Activated T-helper 1 cell treated with Interleukin-2 at 50 U/mL for 16 hours (primary cell): ENCODE data around the gene PPIL6.

Experiments
- DNase-seq: peaks from one replicate; pipeline ENCODE4 v3.0.0-alpha.2; 2020; ENCODE audit warnings: low read depth

Gene PPIL6

DNA sequence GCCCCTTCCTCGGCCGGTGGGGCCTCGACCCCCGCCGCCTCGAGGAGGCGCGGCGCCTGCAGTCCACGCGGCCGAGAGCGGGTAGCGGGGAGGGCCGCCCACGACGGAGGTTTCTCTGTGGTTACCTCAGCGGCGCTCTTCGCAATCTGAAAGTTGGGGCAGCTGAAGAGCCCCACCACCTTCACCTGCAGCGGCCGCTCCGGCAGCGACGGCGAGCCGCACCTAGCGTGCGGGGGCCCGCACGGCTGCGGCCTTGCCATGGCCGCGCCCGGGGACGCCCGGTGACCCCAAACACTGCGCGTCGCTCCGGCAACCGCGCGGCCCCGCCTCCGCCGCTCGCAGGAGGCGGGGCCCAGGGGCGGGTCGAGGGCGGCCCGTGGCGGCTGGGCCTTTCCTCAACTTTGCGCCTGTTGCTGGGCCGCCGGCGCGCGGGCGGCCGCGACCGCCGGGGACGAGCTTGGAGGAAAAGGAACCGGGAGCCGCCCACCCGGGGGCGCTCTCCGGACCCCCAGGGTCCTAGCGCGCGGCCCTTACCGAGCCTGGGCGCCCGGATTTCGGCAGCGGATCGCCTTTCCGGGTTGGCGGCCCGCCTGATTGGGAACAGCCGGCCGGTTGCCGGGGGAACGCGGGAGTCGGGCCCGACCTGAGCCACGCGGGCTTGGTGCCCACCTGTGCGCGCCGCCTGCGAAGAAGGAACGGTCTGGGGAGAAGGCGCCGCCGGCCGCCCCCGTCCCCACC lies at the start of gene PPIL6, which contains the start of gene SMPD2:
PPIL6 (minus strand) TSS at position 298 of the 738 bp plus-strand sequence; CDS start at position 260, 38 bp downstream.
SMPD2 (plus strand) TSS at position 394 of the 738 bp plus-strand sequence. CDS start 398 bp downstream, outside the sequence.
- peak; percentile 70 for DNase-seq

DNA sequence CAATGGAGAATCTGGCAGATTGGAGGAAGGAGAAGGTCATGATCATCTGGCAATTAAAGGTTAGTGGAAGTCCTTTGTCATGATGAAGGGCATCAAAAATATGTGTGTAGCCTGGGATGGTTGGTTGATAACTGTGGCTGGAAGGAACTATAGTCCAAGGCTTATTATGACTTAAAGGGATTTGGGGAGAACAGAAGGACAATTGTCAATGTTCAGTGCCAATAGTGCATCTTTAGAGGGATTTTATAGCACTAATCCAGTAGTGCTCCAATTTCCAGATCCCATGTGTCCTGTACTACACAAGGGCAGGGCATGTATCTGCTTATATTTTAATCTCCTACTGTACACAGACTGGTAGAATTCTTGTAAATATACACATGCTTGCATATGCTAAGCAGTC lies 47.6 kb upstream of the PPIL6 start:
- no peak for DNase-seq

DNA sequence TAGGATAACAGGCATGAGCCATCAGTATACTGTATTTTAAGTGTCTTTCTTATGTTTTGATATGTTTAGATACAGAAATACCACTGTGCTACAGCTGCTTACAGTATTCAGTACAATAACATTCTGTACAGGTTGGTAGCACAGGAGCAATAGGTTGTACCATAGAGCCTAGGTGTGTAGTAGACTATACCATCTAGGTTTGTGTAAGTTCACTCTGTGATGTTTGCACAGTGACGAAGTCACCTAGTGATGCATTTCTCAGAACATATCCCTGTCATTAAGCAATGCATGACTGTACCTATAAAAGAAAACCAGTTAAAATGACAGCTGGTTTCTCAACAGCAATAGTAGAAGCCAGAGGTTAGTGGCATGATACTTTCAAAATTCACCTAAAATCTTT lies 45.6 kb upstream of the PPIL6 start:
- DNase-seq: no peak

DNA sequence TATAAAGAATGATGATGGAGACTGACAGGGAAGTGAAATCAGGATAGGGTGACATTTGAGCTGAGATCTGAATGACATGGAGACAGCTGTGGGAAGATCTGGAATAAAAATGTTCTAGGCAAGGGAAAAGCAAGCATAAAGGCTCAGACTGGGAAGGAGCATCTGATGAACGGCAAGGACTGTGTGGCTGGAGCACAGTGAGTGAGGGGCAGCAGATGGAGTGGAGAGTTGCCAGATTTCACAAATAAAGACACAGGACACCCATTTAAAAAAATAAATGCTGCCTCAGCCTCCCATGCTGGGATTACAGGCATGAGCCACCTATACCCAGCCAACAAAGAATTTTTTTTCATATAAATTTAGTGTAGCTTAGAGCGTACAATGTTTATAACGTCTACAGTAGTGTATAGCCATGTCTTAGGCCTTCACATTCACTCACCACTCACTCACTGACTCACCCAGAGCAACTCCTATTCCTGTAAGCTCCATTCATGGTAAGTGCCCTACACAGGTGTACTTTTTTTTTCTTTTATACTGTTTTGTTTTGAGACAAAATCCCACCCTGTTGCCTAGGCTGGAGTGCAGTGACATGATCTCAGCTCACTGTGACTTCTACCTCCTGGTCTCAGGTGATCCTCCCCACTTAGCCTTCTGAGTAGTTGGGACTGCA lies 45.0 kb upstream of the PPIL6 start:
- no peak for DNase-seq

DNA sequence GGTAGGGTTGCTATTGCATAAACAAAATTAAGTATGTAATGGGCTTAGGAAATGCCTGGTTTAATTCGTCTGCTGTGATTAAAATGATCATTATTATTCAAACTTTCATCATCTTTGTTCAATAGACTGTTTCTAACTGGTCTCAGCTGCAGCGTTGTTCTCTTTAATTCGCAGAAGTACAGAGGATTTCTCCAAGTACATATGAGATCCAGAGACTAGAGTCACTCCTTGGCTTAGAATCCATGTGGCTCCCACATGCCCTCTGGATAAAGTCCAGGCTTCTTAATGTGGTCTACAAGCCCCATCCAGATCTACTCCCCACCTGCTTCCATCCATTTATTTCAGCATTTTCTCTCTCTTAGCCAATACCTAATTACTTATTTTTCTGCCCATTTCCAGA lies 43.7 kb upstream of the PPIL6 start:
- no peak for DNase-seq

DNA sequence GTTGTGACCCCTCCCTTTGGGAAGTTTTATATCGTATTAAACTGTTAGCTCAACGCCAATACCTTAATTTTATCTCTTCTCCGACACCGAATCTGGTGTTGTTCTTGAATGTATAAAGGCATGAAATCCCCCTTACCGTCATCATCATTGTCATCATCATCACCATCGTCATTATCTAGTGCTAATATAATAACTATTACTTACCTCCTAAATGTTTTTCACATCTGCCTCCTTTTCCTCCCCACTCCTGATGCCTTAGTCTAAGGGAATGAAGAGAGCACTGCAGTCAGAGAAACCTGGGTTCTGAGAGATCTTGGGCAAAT lies 43.3 kb upstream of the PPIL6 start:
- DNase-seq: no peak

DNA sequence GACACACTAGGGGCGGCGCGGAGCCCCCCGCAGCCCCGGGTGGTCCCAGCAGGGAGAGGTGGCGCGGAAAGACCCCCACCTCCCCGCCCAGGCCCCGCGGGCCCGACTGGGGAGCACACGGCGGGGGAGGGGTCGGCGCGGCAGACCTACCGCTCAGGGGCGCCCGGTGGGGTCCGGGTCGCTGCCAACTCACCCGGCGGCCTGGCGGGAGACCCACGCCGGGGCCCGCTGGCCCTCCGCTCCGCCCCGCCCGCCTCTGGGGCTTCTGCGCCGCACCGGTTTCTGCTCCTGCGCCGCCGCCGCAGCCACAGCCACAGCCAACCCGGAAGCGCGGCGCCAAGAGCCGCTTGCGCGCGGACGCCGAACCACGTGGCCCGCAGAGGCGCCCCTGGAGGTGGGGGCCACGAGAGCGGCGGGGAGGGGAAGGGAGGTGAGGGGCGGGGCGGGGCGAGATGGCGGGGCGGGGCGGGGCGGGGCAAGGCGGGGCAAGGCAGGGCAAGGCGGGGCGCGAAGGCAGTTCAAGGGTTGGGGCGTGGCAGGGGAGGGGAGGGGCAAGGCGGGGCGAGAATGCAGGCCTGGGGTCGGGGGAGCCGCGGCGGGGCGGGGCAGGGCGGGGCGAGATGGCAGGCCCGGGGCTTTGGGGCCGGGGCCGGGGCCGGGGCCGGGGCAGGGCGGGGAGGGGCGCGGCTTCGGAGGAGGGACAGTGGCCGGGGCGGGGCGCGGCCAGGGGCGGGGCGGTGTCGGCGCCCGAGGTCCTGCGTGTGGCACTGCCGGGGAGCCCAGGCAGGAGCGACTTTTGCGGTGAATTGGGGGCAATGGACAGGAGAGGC lies 42.7 kb upstream of the PPIL6 start, which contains the start of gene ZBTB24:
ZBTB24 (minus strand) TSS at position 315 of the 830 bp plus-strand sequence. CDS start 1,193 bp downstream, outside the sequence.
- peak; percentile 88 for DNase-seq

GRCh38 chr6:109480993-109481480 lies 40.6 kb upstream of the PPIL6 start:
- DNase-seq: no peak

- no peak for DNase-seq
Observed at GRCh38 chr6:109478841-109479624, 38.6 kb upstream of the PPIL6 start.

GRCh38 chr6:109478222-109478805 lies 37.9 kb upstream of the PPIL6 start:
- DNase-seq: no peak

DNA sequence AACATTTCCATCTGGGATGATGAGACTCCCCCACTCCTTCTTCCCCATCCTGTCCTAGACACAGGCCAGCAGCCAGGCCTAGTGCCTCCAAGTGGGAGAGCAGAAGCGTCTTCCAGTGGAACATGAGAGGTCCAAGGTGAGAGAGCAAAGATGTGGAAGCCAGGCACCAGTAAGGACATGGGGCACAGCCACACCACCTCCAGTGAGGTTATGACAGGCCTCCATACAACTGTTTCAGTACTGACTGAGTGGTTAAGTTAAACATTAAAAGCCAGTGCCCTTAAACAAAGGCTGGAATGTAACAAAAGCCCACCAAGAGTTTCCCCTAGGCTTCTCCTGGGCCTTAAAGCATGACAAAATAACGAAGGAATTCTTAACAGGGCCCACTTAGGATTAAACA lies 37.3 kb upstream of the PPIL6 start:
- DNase-seq: no peak

DNA sequence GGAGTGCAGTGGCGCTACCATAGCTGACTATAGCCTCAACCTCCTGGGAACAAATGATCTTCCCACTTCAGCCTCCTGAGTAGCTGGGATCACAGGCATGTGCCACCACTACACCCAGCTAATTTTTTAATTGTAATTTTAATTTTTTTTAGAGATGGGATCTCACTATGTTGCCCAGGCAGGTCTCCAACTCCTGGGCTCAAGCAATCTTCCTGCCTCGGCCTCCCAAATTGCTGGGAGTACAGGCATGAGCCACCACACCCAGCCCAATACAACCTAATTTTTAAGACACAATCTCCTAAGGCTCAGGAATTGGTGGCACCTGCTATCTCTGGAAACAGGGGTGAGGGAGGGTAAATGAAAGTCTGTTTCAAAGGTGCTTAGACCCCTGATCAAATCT lies 36.8 kb upstream of the PPIL6 start:
- no peak for DNase-seq

- DNase-seq: no peak
Observed at GRCh38 chr6:109475625-109476024, 35.2 kb upstream of the PPIL6 start.

GRCh38 chr6:109474995-109475394 lies 34.6 kb upstream of the PPIL6 start:
- no peak for DNase-seq

- no peak for DNase-seq
Observed at GRCh38 chr6:109473120-109473519, 32.7 kb upstream of the PPIL6 start.

GRCh38 chr6:109472132-109472995 lies 31.9 kb upstream of the PPIL6 start:
- DNase-seq: no peak

DNA sequence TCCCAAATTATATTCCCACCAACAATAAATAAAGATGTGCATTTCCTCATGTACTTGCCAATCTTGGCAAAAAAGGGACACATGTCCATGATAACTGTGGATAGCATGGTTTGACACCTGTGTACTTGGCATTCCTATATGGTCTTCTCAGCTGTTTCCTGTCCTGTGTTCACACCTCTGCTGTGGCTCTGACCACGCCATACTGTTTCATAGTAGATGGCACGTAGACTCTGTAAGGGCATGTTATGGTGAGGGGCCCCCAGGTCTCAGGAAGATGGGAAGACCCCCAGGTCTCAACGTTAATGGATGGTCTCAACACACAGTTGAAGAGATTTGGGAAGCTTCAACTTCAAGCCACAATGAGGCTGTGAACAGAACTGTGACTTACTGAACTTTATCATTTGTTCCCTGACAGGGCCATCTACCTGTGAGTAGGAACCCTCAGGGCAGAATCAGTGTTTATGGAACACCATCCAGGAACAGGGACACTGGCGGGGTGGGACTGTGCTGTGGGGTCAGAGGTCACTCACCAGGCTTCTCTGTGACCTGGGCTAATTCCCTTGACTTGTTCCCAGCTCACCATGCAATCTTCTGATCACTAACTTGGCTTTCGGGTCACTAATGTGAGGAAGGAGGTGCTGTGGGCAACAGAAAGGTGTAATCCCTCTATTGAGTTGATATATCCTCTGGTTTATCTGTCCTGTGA lies 30.8 kb upstream of the PPIL6 start:
- no peak for DNase-seq

DNA sequence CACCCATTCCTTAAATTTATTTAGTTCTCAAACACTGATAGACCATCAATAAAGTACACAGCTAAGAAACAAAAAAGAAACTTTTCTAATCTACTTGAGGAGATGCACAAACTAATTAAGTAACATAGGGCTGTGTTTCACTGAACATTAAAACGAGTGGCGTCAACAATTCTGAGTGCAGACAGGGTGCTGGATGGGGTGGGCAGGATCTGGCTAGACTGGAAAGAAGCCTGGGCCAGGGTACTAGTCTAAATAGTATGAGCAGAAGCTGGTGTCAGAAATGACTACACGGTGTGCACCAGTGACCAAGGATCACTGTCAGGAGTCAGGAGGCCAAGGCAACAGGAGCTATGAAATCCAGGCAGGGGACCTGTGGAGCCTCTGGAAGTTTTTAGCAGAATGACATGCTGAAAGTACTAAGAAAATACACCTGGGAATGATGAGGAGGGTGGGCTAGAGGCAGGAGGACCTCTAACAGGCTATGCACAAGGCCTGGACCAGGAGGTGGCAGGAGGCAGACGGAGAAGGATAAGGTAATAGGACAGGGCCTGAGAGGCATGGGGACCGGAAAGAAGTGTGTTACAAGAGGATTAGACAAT lies 29.3 kb upstream of the PPIL6 start:
- no peak for DNase-seq

DNA sequence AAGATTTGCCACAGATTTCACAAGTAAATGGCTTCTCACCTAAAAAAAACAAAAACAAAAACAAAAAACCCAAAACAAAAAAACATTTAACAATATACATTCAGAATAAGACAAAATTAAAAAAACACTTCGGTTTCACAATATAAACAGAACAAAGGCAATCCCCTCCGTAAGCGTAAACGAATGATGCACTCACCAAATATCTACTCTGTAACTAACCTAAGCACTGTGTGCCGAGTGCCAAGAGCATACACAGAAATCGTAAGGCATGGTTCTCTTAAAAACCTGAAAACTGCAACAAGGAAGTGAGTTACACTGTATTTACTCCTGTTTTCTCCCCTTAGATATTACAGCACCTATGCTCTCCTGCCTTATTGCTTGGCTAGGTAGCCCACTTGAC lies 27.3 kb upstream of the PPIL6 start:
- no peak for DNase-seq
